Thoracic aorta (tissue), 2 donors: Measurements from ENCODE around the gene ACVRL1. TPM values are rescaled to one million over a fixed set of nuclear protein-coding genes. Genes with fewer than 3 reads are reported as not detected.

ENCODE experiments used
- ATAC-seq: fragments of 150-250 bp; one replicate; pipeline ENCODE4 v1.8.0; 2017; ENCODE audit warnings: low read depth; ENCODE audit not compliant: insufficient number of reproducible peaks, low FRiP score
- DNase-seq: peaks from one replicate; pipeline ENCODE4 v3.0.0-alpha.2; 2020; ENCODE audit warnings: low spot score
- H3K27ac ChIP-seq, 2 donors: fragments of 200-600 bp; sonication (generic); 1 replicate in 1 of 2; 2 replicates in 1 of 2; pipeline ENCODE4 v1.5.1; 2016; ENCODE audit warnings: mild to moderate bottlenecking in 2 of 2, moderate library complexity in 2 of 2
- H3K27me3 ChIP-seq: fragments of 200-600 bp; sonication (generic); replicated peaks from 2 replicates; pipeline ENCODE4 v1.6.0; 2016; ENCODE audit warnings: mild to moderate bottlenecking; ENCODE audit not compliant: insufficient read depth
- H3K36me3 ChIP-seq: fragments of 200-600 bp; sonication (generic); one replicate; pipeline ENCODE4 v1.5.1; 2016
- H3K4me1 ChIP-seq, 2 donors: fragments of 200-600 bp; sonication (generic); 1 replicate in 1 of 2; 2 replicates in 1 of 2; pipeline versions ENCODE4 v1.5.1 to v1.6.0; 2016; ENCODE audit warnings: low read depth in 2 of 2, mild to moderate bottlenecking in 1 of 2; ENCODE audit not compliant: control insufficient read depth in 1 of 2
- H3K4me3 ChIP-seq: fragments of 200-600 bp; sonication (generic); 2 replicates; pipeline ENCODE4 v1.5.1; 2016; ENCODE audit warnings: mild to moderate bottlenecking
- H3K9me3 ChIP-seq: fragments of 200-600 bp; sonication (generic); 2 replicates; pipeline ENCODE4 v1.5.1; 2016
- total RNA-seq, 2 donors: library from RNA; depleted of rRNA; stranded (reverse); fragments of >200 nt; gene quantifications; one replicate each; pipeline versions ENCODE4 v1.1.0 to v1.2.3, GENCODE V29; 2016
- TF ChIP-seq, protein P1 (sequence below): fragments of 200-600 bp; sonication (generic); IDR thresholded peaks from one replicate; pipeline ENCODE4 v1.5.1; 2019; ENCODE audit warnings: antibody characterized with exemption

ACVRL1 gene
- total RNA-seq, 2 donors from 2014 or later, result 81.4 to 90.2 TPM

- no peak for DNase-seq
Measured at GRCh38 chr12:51901121-51901817, 6.0 kb upstream of the ACVRL1 start.

GRCh38 chr12:51901881-51902280 is 5.4 kb upstream of the ACVRL1 start:
- Histone ChIP-seq H3K36me3 (no peaks in the 10 kb centered on the region), H3K27ac (no peak overlapping the region), H3K9me3 (no peaks in the 10 kb centered on the region), H3K4me3 (no peak overlapping the region), H3K27me3 (no peaks in the 10 kb centered on the region), H3K4me1 (peaks cover 0 to 4% of the 10 kb centered on the region in 2 donors)
- DNase-seq (no peak), ATAC-seq (no peak)
- TF ChIP-seq, protein P1, sequence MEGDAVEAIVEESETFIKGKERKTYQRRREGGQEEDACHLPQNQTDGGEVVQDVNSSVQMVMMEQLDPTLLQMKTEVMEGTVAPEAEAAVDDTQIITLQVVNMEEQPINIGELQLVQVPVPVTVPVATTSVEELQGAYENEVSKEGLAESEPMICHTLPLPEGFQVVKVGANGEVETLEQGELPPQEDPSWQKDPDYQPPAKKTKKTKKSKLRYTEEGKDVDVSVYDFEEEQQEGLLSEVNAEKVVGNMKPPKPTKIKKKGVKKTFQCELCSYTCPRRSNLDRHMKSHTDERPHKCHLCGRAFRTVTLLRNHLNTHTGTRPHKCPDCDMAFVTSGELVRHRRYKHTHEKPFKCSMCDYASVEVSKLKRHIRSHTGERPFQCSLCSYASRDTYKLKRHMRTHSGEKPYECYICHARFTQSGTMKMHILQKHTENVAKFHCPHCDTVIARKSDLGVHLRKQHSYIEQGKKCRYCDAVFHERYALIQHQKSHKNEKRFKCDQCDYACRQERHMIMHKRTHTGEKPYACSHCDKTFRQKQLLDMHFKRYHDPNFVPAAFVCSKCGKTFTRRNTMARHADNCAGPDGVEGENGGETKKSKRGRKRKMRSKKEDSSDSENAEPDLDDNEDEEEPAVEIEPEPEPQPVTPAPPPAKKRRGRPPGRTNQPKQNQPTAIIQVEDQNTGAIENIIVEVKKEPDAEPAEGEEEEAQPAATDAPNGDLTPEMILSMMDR, result no peak

More at GRCh38 chr12:51901121-51901817, 6.0 kb upstream of the ACVRL1 start:
- Histone ChIP-seq H3K9me3 (no peaks in the 10 kb centered on the region), H3K4me1 (peaks cover 0 to 4% of the 10 kb centered on the region in 2 donors), H3K27ac (no peak overlapping the region), H3K36me3 (no peaks in the 10 kb centered on the region), H3K4me3 (no peak overlapping the region), H3K27me3 (no peaks in the 10 kb centered on the region)
- no peak for ATAC-seq
- TF ChIP-seq, protein P1, result no peak

- H3K4me1 ChIP-seq, result peaks cover 0 to 16% of the 10 kb centered on the region in 2 donors
- H3K9me3 ChIP-seq, result no peaks in the 10 kb centered on the region
- peak overlapping the region; percentile 44 to 50 for H3K27ac ChIP-seq
- H3K27me3 ChIP-seq, result no peaks in the 10 kb centered on the region
- no peaks in the 10 kb centered on the region for H3K36me3 ChIP-seq
- no peak overlapping the region for H3K4me3 ChIP-seq
- TF ChIP-seq, protein P1, result no peak
- DNase-seq (no peak), ATAC-seq (no peak)
Measured at GRCh38 chr12:51904951-51905470, 2.3 kb upstream of the ACVRL1 start.

GRCh38 chr12:51905471-51906429 is 1.6 kb upstream of the ACVRL1 start:
- H3K27ac ChIP-seq, result peak overlapping the region; percentile 50 to 60
- TF ChIP-seq, protein P1, result no peak
- no peak overlapping the region for H3K4me3 ChIP-seq
- H3K36me3 ChIP-seq, result no peaks in the 10 kb centered on the region
- H3K4me1 ChIP-seq, result peaks cover 0 to 23% of the 10 kb centered on the region in 2 donors
- ATAC-seq, result peak; percentile 18
- no peaks in the 10 kb centered on the region for H3K9me3 ChIP-seq
- no peaks in the 10 kb centered on the region for H3K27me3 ChIP-seq
- DNase-seq, result no peak
